HS-27A (cell line): Measurements from ENCODE around the gene GABBR2.

ENCODE experiments used
- DNase-seq: peaks from one replicate; pipeline ENCODE4 v3.0.0-alpha.2; 2012; ENCODE audit warnings: low read depth, missing footprints

Gene GABBR2

DNA sequence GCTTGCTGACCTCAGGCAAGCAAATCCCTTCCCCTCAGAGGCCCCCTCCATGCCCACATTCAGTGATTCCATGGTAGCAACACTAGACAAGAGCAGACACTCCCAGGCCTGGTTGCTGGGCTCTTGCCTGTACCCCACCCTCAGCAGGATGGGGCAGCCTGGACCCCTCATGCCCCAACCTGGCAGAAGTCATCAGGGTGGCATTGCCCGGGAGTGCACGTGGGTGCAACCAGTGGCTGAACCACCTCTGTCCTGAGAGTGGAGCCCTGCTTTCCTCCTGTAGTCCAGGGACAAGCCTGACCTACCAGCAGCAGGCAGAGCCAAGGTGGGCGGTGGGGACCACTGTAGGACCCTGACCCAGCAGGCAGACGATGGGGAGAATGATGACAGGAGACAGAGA lies 387.5 kb downstream of the GABBR2 start:
- DNase-seq: no peak

DNA sequence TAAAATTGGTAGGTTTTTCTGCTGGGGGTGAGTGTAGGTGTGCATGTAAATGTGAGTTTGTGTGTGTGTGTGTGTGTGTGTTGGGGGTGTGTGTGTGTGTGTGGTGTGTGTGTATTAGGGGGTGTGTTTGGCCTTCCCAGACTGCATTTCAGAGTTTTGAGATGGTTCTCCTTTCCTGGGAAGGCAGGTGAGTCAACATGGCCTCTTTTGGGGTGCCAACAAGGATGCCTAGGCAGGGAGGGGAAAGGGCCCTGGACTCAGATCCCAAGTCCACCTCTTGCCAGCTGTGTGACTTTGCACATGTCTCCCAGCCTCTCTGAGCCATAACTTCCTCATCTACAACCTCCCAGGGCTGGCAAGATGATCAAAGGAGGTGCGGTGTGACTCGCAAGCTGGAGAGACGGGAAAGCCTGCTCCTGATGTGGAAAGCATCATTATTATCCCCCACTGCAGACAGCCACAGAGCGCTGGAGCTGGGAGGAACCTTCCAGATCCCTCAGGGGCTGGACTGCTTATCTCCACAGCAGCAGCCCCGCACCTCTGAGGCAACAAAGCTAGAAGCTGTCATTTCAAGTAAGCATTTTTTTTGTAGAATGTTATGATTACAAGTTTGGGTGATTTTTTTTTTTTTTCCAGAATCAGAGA lies 389.8 kb downstream of the GABBR2 start:
- no peak for DNase-seq

DNA sequence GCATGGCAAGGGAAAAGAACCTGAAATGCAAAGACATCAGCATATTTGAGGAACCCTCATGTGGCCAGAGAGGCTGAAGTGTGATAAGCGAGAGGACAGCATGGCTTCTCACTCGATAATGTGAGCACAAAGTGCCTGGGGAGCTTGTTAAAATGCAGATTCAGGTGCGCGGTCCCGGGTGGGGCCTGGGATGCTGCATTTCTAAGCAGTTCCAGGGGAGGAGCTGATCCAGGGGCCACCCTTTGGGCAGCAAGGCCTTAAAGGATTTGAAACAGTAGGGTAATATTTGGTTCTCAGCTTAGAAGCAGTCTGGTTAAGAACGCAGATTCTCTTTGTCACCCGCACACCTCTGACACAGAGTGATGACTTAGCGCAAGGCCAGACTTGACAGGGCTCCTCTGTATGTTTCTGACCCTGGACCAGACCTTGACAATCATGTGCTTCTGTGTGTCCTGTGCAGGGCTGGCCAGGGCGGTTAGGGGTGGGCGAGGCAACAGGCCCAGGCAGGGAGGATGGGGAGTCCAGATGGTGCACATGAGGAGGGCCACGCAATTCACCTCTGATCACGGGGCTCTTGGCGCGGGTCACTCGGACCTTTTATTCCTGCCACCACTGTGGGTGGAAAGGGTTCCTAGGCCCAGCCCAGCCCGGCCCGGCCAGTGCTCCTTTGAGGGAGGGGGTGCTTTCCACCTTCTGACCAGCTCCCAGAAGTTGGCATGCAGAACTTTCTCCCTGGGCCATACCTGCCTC lies 390.5 kb downstream of the GABBR2 start:
- no peak for DNase-seq

DNA sequence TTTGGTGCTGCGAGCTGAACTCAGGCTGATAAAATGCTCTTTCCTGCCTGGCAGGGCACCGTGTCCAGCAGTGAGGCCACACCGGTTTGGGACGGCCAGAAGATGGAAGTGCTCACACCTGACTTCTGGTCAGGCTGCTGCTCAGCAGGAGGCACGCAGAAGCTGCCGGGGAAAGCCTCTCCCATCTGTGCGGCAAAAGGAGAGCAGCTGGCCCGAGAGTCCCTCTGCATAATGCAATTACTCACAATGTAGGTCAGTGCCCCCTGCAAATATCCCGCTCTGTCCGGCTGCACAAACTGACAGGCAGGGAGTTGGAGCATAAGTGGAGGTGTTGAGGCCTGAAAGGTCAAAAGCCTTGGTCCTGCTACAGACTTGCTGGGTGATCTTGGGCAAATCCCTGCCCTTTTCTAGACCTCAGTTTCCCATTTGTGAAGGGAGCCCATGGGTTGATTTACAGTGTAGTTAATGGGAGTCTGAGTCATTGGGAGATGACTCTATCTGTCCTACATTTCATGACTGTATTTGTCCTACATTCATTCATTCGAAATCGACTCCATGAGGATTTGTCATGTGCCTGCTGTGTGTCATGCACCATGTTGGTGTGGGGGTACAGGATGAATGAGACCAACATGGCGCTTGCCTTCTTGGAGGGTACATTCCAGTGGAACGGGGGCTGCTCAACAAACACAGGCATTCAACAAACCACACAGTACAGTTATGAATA lies 391.4 kb downstream of the GABBR2 start:
- DNase-seq: no peak

DNA sequence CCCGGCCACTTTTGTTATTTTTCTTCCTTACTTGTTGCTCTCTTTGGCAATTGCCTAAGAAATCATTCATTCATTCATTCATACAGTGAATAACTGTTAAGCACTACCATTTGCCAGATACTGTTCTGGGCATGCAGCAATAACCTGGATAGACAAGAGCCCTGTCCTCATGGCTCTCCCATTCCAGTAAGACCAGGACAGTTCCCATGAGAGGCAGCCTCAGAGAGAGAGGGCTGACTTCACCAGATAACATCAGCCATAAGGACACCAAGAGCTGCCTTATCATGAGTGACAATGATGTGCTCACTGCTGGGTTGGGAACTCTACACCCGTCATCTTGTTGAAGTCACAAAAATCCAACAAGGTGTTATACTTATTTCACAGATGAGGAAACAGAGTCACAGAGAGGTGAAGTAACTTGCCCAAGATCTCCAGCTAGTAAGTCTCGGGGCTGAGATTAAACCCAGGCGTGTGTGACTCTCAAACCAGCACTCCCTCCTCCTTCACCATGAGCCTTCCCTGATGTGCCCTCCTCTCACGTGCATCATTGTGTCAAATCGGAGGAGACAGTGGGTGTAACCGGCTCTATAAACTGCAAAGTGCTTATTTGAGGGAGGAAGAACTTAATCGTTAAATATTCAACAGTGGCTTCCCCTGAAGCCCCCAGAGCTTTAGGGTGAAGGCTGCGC lies 392.1 kb downstream of the GABBR2 start:
- DNase-seq: no peak

DNA sequence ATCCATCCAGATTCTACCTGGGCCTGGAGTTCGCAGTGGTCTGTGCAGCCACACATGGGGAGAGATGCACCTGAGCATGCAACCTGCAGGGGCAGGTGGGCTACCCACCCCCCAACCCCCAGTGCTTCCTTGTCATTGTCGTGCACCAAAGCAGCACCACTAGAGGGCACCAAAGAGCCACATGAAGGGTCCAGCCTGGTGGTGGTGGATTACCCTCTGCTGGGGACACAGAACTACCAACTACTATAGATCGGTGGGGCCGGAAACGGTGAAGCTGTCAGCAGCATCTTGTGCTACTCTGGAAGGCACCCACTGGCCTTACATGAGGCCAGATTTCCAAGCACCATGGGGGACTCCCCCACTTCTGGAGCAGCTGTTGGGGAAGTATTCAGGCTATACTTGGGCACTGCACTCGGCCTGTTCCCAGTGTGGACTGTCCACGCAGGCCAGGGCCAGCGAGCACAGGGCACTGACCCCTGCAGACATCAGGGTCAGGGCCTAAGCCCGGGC lies 393.1 kb downstream of the GABBR2 start:
- DNase-seq: peak; percentile 34

DNA sequence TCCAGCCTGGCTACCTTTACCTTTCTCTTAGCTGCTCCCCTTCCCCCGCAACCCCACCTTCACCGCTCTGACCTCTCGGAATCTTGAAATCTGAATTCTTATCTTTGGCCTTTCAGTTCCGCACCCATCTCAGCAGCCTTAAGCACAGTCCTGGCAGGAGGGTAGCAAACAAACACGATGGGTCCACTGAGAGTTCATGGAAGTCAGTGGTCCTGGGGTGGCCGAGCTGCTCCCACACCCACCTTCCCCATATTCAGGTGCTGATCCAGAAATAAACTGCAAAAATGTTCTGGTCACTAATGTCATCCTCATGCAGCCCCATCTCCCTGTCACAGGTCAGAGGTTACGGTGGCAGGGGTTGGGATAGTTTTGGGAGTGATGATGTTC lies 393.7 kb downstream of the GABBR2 start:
- no peak for DNase-seq

DNA sequence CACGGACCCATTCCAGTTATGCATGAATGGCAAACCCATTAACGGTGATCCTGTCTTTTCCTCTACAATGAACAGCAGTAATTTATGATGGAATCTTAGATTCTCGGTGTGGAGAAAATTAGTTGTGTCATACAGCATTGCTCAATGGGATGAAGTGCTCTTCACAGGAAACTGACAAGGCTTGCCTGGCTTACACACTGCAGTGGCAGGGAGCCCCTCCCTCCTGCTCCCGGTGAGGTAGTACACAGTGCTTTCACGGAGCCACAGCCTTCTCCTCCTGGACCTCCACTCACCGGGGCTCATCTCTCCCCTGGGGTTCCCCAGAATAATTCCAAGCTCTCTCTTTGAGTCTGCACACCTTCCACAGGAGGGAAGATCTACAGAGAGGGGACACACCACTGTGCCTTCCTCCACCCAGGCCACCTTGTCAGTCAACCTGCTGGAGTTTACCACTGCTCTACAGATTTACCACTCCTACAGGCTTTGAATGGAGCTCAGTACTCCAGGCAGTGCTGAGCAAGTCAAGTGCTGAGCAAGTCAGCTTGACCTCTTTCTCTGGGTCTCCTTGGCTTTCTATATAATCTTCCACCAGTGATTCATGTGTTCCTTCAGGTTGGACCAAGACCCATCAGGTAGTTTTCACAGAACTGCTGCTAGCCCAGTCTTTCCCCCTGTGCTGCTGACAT lies 394.2 kb downstream of the GABBR2 start:
- no peak for DNase-seq

DNA sequence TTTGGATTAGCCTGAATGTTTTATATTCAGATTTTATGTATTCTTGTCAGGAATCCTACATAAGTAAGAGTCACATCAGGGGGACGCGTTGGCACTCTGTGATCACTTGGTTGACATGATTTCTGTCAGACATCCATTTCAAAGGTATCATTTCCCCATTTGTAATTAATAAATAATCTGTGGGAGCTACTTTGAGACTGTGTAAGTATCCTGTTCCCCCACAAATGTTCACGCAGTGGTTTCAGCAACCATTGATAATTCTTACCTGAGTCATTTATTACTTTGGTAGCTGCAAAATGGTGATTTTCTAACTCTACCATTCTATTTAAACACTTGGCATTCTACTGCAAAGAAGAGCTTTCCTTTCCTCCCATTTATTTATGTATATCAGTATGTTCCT lies 396.4 kb downstream of the GABBR2 start:
- no peak for DNase-seq

DNA sequence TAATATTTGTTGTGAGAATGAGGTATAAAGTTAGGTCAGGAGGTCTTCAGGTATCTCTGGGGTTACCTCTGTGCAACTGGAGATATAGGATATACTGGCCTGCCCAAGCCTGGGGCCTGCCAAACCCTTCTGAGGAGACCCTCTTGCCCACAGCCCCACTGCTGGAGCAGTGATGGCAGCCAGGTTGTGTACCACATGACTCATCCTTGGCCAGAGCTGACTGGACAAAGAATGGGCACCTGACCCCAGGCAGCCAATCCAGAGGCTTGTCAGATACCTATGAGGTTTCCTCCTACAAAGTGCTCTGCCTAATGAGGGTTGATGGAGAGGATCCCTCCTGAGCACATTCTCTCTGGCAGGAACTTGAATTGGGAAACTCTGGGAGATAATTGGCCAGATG lies 397.2 kb downstream of the GABBR2 start:
- no peak for DNase-seq

DNA sequence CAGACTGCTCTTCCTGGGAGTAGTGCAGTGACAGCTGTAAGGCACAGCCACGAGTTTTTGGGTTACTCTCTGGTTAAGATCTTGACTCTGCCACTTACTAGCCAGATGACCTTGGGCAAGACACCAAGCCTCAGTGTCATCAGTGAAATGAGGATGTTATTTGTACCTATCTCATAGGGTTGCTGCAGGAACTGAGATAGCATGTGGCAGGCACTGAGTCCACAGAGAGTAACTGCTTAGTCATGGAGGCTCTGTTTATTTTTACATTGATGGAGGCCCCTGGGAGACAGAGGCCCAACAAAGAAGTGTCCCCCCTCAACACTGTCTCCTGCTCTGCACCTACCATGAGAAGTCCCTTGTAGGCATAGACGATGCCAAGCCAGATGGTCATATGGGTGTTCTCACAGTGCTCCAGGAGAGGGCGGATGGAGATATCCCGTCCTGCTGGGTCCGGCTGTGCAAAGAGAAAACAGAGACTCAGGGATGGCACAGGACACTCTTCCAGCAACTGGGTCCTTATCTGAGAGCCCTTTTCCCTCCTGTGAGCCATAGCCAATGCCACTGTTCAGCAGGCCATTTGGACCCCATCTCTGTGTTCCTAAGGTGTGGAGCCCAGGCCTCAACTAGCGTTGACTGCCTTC lies 397.9 kb downstream of the GABBR2 start:
- DNase-seq: no peak

DNA sequence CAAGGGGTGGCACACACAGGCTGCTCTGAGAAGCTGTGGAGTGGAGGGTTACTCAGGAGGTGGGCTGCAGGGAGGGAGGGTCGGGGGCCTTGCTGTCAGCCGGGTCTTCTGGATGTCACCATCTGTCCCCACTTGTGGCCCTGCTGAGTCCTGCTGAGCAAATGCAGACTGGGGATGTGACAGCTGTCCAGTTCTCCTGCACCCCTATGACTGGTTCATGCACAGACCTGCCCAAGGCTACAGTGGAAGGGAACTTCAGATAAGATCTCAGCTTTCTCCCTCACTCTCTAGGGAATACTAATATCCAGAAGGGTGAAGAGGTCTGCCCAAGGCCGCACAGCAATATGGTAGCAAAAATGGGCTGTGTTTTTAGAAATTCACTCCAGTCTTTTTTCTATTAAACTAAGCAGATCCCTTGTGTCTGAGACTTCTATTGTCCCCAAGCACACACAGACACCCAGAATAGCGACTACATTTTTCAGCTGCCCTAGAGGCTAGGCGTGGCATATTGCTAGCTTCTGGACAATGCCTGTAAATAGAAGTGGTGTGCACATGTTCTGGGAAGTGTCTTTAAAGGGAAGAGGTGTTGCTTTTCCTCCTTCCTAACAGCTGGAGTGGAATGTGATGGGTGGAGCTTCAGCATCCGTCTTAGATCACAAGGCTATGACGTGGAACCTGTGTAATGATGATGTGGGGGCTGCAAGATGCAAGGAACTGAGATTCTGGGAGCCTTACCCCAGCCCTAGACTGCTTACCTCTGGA lies 402.2 kb downstream of the GABBR2 start:
- no peak for DNase-seq

DNA sequence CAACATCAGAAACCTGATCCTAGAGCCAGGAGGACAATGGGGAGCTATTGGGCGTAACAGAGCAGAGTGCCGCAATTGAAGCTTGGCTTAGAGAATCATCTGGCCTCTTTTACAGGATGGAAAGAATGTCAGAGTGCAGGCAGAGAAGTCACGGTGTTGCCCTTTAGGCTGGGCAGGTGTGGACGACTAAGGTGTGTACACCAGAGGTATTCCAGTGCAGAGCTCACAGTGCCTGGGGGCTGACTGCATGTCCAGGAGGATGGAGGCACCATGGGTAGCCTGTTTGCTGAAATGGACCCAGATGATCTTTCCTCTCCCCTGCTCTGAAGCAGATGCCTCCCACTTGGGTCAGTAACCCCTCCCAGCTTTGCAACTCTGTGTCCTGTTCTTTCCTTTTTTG lies 404.4 kb downstream of the GABBR2 start:
- no peak for DNase-seq

DNA sequence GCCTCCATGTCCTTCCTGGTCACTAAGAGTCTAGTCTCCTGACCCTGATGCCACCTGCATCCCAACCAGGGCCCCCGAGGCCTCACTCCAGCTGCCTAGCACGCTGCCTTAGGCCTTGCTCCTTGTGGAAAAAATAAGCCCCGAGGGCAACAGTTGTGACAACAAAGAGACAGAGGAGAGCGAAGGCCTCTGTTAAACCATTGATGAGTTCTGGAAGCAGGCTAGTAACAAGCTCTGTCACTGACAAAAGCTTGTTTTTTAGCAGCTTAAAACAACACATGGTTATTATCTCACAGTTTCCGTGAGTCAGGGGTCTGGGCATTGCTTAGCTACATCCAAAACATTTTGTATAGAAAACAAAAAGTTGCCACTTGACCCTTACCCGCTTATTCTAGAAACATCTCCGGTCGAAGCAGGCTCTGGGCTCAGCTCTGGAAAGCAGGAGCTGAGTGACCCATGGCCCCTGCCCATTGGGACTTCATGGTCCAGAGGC lies 405.1 kb downstream of the GABBR2 start:
- DNase-seq: no peak

DNA sequence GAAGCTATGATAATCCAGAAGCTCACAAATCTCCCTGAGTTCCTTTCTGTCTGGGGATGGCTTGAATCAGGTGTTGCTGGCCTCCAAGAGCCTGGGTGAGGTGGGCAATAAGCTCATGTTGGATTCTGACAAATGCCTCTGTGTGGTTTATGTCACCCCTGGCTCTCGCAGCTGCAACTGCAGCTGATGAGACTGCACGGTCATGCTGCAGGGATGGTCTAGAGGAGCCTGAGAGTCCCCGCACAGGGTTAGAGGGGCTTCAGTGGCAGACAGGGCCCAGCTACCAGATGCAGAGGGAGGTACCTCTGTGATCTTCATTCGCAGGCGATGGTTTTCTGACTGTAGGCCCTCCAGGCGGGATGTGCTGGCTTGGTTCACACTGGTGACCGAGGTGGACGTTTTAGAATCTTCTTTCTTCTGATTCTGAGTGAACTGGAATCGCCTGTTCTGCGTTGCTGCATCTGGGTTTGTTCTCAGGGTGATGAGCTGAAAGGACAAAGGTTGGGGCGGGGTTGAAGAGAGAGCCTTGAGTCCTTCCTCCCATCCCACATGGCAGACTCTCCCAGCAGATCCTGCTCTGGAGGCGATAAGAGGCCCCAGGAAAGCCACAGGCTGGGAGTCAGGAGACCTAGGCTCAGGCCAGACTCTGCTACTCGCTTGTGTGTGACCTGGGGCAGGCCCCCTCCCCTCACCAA lies 405.6 kb downstream of the GABBR2 start:
- no peak for DNase-seq

DNA sequence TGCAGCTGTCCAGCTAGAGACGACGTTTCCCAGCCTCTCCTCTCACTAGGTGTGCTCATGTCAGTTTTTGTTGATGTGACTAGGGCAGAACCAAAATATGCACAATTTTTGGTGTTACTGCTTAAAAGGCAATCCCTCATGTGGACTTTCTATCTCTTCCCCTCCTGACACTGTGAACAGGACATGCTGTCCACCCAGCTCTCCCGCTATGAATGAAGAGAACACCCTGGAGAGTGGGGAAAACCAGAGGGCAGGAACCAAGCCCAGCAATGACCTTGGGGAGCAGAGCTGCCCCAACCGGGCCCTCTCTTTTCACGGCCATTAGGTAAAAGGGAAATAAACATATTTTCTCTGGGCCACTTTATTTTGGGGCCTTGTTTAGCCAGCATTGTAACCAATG lies 406.6 kb downstream of the GABBR2 start:
- DNase-seq: no peak

DNA sequence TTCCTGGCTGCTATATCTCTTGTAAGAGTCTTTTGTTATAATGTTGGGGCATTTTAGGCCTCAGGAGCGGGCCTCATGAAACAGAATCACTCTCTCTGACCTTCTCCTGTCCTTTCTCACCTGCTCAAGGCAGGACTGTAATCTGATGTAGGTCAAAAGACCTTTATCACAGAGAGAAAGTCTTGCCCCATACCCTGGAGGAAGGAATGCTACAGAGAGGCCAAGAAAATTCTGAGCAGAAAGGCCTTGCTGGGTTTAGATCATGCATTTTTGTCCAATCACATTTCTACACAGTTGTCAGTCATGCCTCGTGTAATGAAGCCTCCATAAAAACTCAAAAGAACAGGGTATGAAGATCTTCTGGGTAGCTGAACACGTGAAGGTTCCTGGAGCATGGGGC lies 408.1 kb downstream of the GABBR2 start:
- no peak for DNase-seq

DNA sequence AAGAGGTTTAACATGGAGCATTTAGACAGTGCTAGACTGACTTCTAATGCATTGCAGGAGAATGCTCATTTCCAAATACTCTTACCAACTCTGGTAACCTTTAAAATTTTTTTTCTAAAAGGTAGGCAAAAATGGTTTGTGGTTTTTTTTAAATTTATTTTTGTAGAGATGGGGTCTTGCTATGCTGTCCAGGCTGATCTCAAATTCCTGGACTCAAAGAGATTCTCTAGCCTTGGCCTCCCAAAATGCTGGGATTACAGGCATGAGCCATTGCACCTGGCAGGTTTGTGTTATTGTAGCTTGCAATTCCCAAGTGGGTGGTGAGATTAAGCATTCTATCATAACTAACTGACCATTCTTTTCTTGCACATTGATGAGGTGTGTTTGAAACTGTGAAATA lies 410.3 kb downstream of the GABBR2 start:
- no peak for DNase-seq

DNA sequence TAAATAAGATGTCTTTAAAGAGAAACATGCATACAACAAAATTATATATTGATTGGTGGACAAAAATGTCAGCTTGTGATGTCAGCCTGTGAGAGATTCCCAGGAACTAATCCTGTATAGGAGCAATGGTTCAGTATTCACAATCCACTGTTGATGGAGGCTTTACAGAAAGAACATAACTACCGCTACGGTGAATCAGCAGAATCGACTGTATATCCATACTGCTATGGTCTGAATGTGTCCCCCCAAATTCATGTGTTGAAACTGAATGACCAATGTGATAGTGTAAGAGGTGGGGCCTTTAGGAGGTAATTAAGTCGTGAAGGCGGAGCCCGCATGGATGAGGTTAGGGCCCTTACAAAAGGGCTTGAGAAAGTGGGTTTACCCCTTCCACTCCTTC lies 412.9 kb downstream of the GABBR2 start:
- DNase-seq: no peak

DNA sequence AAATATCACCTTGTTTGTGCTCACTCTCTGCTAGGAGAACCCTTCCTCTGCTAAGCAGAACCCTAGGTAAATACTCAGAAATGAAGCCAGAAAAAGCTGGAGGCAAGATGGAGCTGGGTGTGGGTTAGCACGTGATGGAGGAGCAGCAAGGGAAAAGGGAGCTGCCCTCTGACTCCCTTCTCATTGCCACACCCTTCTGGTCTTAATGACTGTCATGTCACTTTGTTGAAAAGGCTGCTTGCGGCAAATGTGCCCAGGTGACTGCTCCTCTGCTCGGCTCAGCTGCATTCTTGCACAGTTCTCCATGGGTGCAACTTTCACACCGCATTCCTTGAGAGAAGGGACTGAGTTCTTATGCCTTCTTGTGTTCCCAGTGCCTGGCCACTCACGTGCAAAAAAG lies 416.9 kb downstream of the GABBR2 start:
- DNase-seq: no peak
